BJ (cell line): ENCODE results near the gene ATP6V0A1. TPM values are rescaled to one million over a fixed set of nuclear protein-coding genes. Genes with fewer than 3 reads are reported as not detected.

Experiments
- CTCF ChIA-PET: fragments of 350-600 bp; formaldehyde crosslinking; extraction: SDS; loops from one replicate; lab custom pipeline; 2021; ENCODE audit warnings: antibody characterized with exemption, inconsistent platforms; lab: Yijun Ruan, JAX
- POLR2A ChIA-PET: fragments of 300-600 bp; sonication (Branson Sonifier 250); formaldehyde crosslinking; extraction: SDS; loops from one replicate; lab custom pipeline; 2021; ENCODE audit warnings: antibody characterized with exemption; lab: Charles Lee
- DNase-seq: peaks from one replicate; pipeline ENCODE4 v3.0.0-alpha.2; 2011; ENCODE audit warnings: low read depth
- H3K27me3 ChIP-seq: 2 replicates; pipeline ENCODE4 v1.6.0; 2011; ENCODE audit warnings: low read length; ENCODE audit not compliant: control insufficient read depth, insufficient read depth
- H3K36me3 ChIP-seq: 2 replicates; pipeline ENCODE4 v1.5.1; 2011; ENCODE audit warnings: low read length; ENCODE audit not compliant: control insufficient read depth, insufficient read depth
- H3K4me3 ChIP-seq: 2 replicates; pipeline ENCODE4 v1.5.1; 2011; ENCODE audit warnings: low read depth, mild to moderate bottlenecking, control low read depth, low read length
- polyA plus RNA-seq: library from polyadenylated mRNA; depleted of rRNA; stranded (reverse); fragments of >200 nt; gene quantifications from 2 replicates; pipeline ENCODE4 v1.2.3, GENCODE V29; 2011
- TF ChIP-seq, protein P1 (sequence below): IDR thresholded peaks from 2 replicates; pipeline ENCODE4 v1.5.1; 2011; ENCODE audit warnings: low read depth, mild to moderate bottlenecking, control low read depth, inconsistent platforms, low read length, moderate library complexity; ENCODE audit not compliant: insufficient read depth

Gene ATP6V0A1
- polyA plus RNA-seq, 1 experiment = 37.1 TPM

DNA sequence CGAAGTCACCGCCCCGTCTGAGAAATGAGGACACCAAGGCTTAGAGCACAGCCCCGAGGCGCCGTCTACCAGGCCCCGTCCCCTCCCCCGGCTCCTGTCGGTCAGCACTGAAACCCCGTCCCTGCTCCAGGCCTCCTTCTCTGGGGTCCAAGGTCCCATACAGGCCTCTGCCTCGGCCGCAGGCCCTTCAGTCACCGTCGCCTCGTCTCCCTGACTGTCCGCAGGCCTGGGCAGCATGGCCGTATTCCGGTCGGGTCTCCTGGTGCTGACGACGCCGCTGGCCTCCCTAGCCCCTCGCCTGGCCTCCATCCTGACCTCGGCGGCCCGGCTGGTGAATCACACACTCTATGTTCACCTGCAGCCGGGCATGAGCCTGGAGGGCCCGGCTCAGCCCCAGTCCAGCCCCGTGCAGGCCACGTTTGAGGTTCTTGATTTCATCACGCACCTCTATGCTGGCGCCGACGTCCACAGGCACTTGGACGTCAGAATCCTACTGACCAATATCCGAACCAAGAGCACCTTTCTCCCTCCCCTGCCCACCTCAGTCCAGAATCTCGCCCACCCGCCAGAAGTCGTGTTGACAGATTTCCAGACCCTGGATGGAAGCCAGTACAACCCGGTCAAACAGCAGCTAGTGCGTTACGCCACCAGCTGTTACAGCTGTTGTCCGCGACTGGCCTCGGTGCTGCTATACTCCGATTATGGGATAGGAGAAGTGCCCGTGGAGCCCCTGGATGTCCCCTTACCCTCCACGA is 103.9 kb downstream of the ATP6V0A1 start:
- TF ChIP-seq, protein P1, sequence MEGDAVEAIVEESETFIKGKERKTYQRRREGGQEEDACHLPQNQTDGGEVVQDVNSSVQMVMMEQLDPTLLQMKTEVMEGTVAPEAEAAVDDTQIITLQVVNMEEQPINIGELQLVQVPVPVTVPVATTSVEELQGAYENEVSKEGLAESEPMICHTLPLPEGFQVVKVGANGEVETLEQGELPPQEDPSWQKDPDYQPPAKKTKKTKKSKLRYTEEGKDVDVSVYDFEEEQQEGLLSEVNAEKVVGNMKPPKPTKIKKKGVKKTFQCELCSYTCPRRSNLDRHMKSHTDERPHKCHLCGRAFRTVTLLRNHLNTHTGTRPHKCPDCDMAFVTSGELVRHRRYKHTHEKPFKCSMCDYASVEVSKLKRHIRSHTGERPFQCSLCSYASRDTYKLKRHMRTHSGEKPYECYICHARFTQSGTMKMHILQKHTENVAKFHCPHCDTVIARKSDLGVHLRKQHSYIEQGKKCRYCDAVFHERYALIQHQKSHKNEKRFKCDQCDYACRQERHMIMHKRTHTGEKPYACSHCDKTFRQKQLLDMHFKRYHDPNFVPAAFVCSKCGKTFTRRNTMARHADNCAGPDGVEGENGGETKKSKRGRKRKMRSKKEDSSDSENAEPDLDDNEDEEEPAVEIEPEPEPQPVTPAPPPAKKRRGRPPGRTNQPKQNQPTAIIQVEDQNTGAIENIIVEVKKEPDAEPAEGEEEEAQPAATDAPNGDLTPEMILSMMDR = no peak
- H3K4me3 ChIP-seq = peak overlapping the region; percentile 83
- POLR2A ChIA-PET = no interaction called here
- CTCF ChIA-PET = no interaction called here
- no peak for DNase-seq
- no peaks in the 10 kb centered on the region for H3K27me3 ChIP-seq
- peaks cover 21% of the 10 kb centered on the region for H3K36me3 ChIP-seq

DNA sequence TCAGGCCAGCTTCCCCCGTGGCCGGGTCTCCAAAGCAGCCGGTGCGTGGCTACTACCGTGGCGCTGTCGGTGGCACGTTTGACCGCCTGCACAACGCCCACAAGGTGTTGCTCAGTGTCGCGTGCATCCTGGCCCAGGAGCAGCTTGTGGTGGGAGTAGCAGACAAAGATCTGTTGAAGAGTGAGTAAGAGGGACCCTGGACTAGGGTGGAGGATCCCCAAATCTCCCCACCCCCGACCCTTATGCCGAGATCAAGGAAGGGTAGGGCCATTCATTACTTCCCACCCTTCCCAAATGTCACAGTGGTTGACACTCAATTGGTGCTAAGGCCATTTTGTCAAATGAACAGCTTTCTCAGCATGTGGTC is 104.4 kb downstream of the ATP6V0A1 start:
- POLR2A ChIA-PET = no interaction called here
- peaks cover 21% of the 10 kb centered on the region for H3K36me3 ChIP-seq

DNA sequence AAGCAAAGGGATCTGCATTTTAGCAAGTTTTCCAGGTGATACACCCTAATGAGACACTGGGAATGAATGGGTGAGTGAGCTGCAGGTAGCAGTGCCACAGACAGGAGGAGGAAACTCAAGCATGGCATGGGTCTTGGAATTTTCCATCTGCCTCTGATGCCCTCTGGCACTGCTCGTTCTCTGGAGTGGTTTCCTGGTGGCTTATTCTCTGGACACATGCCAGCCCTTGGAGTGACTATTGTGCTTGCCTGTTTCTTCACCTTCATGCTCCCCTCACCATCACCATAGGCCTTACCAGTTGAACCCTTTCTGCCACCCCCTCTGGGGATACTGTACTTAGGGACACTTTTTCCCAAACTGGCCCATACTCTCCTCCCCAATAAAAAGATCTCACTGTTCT is 104.9 kb downstream of the ATP6V0A1 start:
- Histone ChIP-seq H3K4me3 (no peak overlapping the region), H3K36me3 (peaks cover 22% of the 10 kb centered on the region), H3K27me3 (no peaks in the 10 kb centered on the region)
- CTCF ChIA-PET = interaction anchor here (0.7 kb wide), 1 partner anchor 117 kb away, joined by 3 read pairs; no protein-coding TSS in a partner anchor
- POLR2A ChIA-PET = no interaction called here
- DNase-seq = no peak
- TF ChIP-seq, protein P1 = no peak

More for the DNA sequence above, 104.4 kb downstream of the ATP6V0A1 start:
- CTCF ChIA-PET = interaction anchor here (0.7 kb wide), 1 partner anchor 117 kb away, joined by 3 read pairs; no protein-coding TSS in a partner anchor
- H3K27me3 ChIP-seq = no peaks in the 10 kb centered on the region
- peak overlapping the region; percentile 83 for H3K4me3 ChIP-seq
- TF ChIP-seq, protein P1 = no peak
- DNase-seq = no peak

DNA sequence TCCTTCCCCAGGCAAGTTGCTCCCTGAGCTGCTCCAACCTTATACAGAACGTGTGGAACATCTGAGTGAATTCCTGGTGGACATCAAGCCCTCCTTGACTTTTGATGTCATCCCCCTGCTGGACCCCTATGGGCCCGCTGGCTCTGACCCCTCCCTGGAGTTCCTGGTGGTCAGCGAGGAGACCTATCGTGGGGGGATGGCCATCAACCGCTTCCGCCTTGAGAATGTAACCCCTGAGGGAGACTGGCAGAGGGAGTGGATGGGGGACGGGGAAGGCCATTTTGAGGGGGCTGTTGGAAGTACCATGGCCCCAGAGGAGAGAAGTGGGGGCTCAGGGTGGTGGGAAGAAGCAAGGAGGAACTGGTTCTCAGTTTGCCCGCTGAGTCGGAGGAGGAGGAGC is 105.3 kb downstream of the ATP6V0A1 start:
- ChIA-PET POLR2A (no interaction called here), CTCF (interaction anchor here (0.7 kb wide), 1 partner anchor 117 kb away, joined by 3 read pairs; no protein-coding TSS in a partner anchor)
- H3K4me3 ChIP-seq = no peak overlapping the region

More for the DNA sequence above, 105.3 kb downstream of the ATP6V0A1 start:
- no peak for DNase-seq
- H3K36me3 ChIP-seq = peaks cover 26% of the 10 kb centered on the region
- no peaks in the 10 kb centered on the region for H3K27me3 ChIP-seq
- TF ChIP-seq, protein P1 = no peak
